GM18519 (cell line): Measurements from ENCODE around the gene UBE2B.

Source experiments
- ATAC-seq: cut with Tn5 transposase; IDR thresholded peaks from one replicate; pipeline ENCODE4 v1.9.1; 2021; ENCODE audit warnings: mild to moderate bottlenecking, moderate library complexity; ENCODE audit not compliant: unreplicated experiment, low FRiP score

UBE2B gene

GRCh38 chr5:134436523-134437339, 65.4 kb downstream of the UBE2B start:
- ATAC-seq, result peak; percentile 78

- ATAC-seq, result no peak
Observed at GRCh38 chr5:134437340-134437846, 66.0 kb downstream of the UBE2B start.

GRCh38 chr5:134437847-134438581, 66.6 kb downstream of the UBE2B start:
- ATAC-seq, result no peak

- no peak for ATAC-seq
Observed at GRCh38 chr5:134438721-134439123, 67.4 kb downstream of the UBE2B start.

GRCh38 chr5:134439210-134439654, 67.9 kb downstream of the UBE2B start:
- no peak for ATAC-seq

GRCh38 chr5:134440201-134440755, 68.9 kb downstream of the UBE2B start:
- ATAC-seq, result no peak
